GM18868 (cell line): ENCODE measurements around the gene SLC25A38.

Experiments
- ATAC-seq: cut with Tn5 transposase; IDR thresholded peaks from one replicate; pipeline ENCODE4 v1.9.1; 2021; ENCODE audit warnings: mild to moderate bottlenecking, moderate library complexity; ENCODE audit not compliant: unreplicated experiment

The SLC25A38 gene

DNA sequence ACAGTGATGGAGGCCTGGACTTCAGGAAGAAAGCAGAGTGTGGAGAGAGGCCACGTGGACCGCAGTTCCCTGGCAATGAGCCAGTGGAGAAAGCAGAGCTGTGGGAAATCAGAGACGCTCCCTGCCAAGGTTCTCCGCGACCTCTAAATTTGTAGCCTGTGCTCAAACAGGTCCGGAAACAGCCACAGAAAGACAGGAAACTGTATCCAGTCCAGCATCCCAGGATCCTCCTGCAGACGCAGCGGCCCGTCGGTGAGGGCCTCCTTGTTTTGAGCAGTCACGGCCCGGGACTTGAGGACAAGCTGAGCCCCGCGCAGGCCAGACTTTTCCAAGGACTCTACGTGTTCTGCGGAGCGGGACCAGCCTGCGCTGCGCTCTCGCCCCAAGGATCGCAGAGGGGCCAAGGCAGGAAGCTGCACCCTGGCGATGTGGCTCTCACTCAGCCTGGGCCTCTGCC is 45.6 kb downstream of the SLC25A38 start:
- ATAC-seq = no peak

DNA sequence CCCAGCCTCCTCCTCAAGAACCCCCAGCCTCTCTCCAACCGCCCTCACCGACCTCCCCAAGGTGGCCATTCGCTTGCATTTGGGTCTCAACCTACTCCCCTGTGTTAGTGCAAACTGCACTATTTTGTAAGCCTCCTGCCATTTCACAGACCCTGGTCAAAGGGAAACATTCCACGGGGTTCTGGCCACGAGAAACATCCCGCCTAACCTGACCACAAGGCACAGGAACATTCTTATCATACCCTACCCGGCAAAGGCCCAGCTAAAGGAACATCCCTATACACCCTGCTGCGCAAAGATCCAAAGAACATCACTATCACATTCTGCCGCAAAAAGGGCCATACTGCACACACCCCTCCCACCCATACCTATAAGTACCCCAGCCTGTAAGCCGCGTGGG is 46.3 kb downstream of the SLC25A38 start:
- no peak for ATAC-seq

GRCh38 chr3:39432342-39432741 is 49.2 kb downstream of the SLC25A38 start:
- no peak for ATAC-seq

GRCh38 chr3:39433642-39434041 is 50.5 kb downstream of the SLC25A38 start:
- no peak for ATAC-seq

GRCh38 chr3:39434574-39434973 is 51.4 kb downstream of the SLC25A38 start:
- peak; percentile 98 for ATAC-seq

- no peak for ATAC-seq
Measured at GRCh38 chr3:39435006-39435748, 52.0 kb downstream of the SLC25A38 start.

DNA sequence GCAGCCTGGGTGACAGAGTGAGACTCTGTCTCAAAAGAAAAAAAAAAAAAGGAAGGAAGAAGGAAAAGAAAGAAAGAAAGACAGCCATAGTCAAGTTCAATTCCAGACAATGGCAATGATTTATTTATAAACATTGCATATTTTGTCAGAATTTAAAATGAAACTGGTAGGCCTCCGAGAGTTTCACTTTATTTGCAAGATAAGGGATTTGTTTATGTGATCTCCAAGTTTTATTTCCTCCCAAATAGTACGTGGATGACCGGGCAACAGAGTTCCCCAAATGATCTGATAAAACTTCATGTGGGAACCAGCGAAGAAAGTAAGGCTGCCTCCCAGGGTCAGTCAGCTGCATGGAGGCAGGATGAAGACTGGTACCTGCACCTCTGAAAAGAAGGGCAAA is 55.7 kb downstream of the SLC25A38 start:
- ATAC-seq = no peak

DNA sequence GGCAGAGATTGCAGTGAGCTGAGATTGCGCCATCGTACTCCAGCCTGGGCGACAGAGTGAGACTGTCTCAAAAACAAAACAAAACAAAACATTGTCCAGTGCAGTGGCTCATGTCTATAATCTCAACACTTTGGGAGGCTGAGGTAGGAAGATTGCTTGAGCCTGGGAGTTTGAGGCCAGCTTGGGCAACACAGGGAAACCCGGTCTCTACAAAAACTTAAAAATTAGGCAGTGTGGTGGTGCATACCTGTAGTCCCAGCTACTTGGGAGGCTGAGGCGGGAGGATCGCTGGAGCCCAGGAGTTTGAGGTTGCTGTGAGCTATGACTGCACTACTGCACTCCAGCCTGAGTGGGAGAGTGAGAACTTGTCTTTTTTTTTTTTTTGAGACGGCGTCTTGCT is 57.1 kb downstream of the SLC25A38 start:
- ATAC-seq = no peak

DNA sequence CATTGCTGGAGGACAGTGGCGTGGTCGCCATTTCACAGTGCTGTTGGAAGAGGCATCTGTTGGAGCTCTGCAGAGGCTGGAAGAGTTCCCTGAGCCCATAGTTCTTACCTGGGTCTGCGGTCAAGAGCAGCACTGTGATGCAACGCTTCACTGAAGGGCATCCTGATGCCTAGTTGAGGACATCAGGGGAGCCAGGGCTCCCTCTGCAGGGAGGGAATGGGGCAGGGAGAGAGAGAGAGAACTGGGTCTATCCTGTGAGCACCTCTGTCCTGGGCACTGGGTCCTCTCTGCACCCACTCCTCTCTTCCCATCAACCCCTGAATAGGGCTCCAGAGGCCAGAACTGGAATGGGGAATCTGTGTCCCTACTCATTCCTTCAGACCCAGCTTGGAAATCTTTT is 60.4 kb downstream of the SLC25A38 start:
- ATAC-seq = no peak

DNA sequence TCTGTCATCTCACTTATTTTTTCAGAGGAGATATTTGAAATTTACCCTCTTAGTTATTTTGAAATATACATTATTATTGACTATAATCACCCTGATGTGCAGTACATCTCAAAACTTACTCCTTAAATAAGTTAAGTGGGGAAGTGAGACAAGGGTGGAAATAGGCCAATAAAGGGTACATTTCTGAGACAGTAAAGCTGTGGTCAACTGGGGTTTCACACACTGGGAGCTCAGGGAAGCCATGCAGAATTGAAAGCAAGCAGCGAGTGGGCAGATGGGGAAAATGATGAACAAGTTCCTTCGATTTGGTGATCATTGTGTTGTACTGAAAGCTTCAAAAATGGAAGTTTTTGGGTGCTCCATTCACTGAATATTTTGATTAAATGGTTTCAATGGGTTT is 62.8 kb downstream of the SLC25A38 start:
- no peak for ATAC-seq

DNA sequence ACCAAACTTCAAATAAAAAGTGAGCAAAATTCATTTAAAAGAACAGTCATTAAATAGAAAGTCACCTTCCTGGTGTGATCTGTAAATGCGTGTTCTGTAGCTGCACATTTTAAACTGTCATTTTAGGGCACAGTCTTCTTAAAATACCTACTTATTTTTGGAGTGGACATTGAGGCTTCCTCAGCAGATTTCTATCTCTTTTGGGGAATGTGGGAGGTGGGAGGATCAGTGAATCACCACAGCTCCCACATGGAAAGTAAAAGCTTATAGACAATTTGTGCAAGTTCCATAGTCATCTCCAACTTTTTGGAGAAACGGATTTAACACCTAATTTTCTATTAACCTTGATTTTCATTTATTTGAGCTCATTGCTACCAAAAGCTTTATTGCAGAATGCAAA is 63.3 kb downstream of the SLC25A38 start:
- ATAC-seq = no peak
